ENCODE results near the gene BMPR1B. TPM values are rescaled to one million over a fixed set of nuclear protein-coding genes. Genes with fewer than 3 reads are reported as not detected.

BMPR1B gene
- total and polyA plus RNA-seq, 2 of the 4 experiments (the other 2 are of a cell fraction): 0.24 to 0.90 TPM

DNA sequence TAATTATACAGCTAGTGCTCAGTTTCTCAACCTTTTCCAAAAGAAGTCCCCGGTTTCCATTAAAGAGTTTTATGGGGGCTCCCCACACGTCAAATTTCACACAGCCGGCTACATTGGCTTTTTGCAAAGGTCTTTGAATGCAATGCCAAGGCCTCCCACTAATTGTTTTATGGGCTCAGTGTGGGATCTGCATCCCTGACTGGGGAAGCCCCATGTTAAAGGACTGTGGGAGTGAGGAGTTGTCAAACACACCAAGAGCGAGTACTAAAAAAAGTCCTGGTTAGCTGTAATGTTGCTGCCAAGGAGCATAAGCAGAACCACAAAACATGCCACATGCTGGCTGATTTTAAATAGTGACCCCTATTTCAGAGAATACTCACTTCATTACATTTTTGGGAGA, 162.6 kb downstream of the BMPR1B start:
- Histone ChIP-seq H3K4me2 (ENCODE audit: low read depth, low read length) (no peak overlapping the region), H3K27ac (ENCODE audit: insufficient read depth, low read length) (no peak overlapping the region), H2AK9ac (replicated peaks; ENCODE audit: low read depth, low read length, poor library complexity) (no peak overlapping the region), H3K9me1 (ENCODE audit: insufficient read depth, low read length) (no peaks in the 10 kb centered on the region), H3K56ac (ENCODE audit: extremely low read depth, insufficient read depth, low read length) (no peak overlapping the region), H3K4me3 (ENCODE audit: insufficient read depth, low read depth, low read length) (no peak overlapping the region), H3K27me3 (ENCODE audit: control insufficient read depth, insufficient read depth, low read length) (no peaks in the 10 kb centered on the region), H3K4me1 (ENCODE audit: control insufficient read depth, insufficient read depth, low read length) (no peaks in the 10 kb centered on the region), H3K14ac (replicated peaks; ENCODE audit: low read depth, low read length) (no peak overlapping the region), H2AK5ac (ENCODE audit: low read depth, low read length) (no peak overlapping the region), H3K9me3 (ENCODE audit: control insufficient read depth, insufficient read depth, low read length) (peaks cover 4% of the 10 kb centered on the region; the same call in 1 of the 2 replicates), H3K23ac (ENCODE audit: low read depth, low read length) (no peak overlapping the region), H2BK20ac (ENCODE audit: low read depth, low read length) (no peak overlapping the region), H3K18ac (ENCODE audit: low read depth, low read length) (no peak overlapping the region), H3K4ac (ENCODE audit: low read depth, low read length) (no peak overlapping the region), H2BK120ac (ENCODE audit: low read depth, low read length) (no peak overlapping the region), H2AFZ (replicated peaks; ENCODE audit: low read length, poor library complexity) (no peak overlapping the region), H3K9ac (ENCODE audit: low read depth, low read length) (no peak overlapping the region), H2BK15ac (ENCODE audit: low read depth, low read length) (no peak overlapping the region), H4K5ac (ENCODE audit: low read depth, low read length) (no peak overlapping the region), H4K91ac (ENCODE audit: insufficient read depth, low read depth, low read length) (no peak overlapping the region), H4K8ac (ENCODE audit: low read depth in 2 of 2, low read length in 2 of 2) (no peak overlapping the region), H4K20me1 (ENCODE audit: insufficient read depth, low read length) (no peaks in the 10 kb centered on the region), H3K36me3 (ENCODE audit: control insufficient read depth, insufficient read depth, low read length) (no peaks in the 10 kb centered on the region), H3K79me1 (ENCODE audit: low read depth in 1 of 2, low read length in 2 of 2) (no peaks in the 10 kb centered on the region), H2BK5ac (ENCODE audit: low read depth, low read length, poor library complexity, severe bottlenecking) (no peak overlapping the region)
- intact Hi-C loops (cut with micrococcal nuclease) (no loop called here), dilution Hi-C loops (cut with HindIII; ENCODE audit: low sequenced_read_pairs, unreplicated experiment) (no loop called here), in situ Hi-C loops (cut with MboI; ENCODE audit: low sequenced_read_pairs) (no loop called here)
- TF ChIP-seq RAD21 (IDR thresholded peaks at IDR 0.05; ENCODE audit: low read length): no peak
- no peak for TF ChIP-seq POLR2A (IDR thresholded peaks at IDR 0.05; ENCODE audit: low read depth, low read length)
- no peak for TF ChIP-seq SMC3 (IDR thresholded peaks at IDR 0.05; ENCODE audit: low read depth, low read length)
- TF ChIP-seq FOS (IDR thresholded peaks at IDR 0.05; ENCODE audit: low read depth, low read length): no peak
- TF ChIP-seq, protein P1, sequence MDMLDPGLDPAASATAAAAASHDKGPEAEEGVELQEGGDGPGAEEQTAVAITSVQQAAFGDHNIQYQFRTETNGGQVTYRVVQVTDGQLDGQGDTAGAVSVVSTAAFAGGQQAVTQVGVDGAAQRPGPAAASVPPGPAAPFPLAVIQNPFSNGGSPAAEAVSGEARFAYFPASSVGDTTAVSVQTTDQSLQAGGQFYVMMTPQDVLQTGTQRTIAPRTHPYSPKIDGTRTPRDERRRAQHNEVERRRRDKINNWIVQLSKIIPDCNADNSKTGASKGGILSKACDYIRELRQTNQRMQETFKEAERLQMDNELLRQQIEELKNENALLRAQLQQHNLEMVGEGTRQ (IDR thresholded peaks at IDR 0.05; ENCODE audit: low read depth, low read length): no peak
- no peak for TF ChIP-seq CEBPB (IDR thresholded peaks at IDR 0.05; ENCODE audit: low read depth, low read length)
- TF ChIP-seq MAFK (IDR thresholded peaks at IDR 0.05; ENCODE audit: low read depth, low read length): no peak
- no peak for TF ChIP-seq BHLHE40 (IDR thresholded peaks at IDR 0.05; ENCODE audit: low read depth, low read length)
- TF ChIP-seq RFX5 (IDR thresholded peaks at IDR 0.05; ENCODE audit: low read depth, low read length): no peak
- no peak for TF ChIP-seq CTCF (conservative IDR thresholded peaks at IDR 0.05; ENCODE audit: low read depth, low read length)
- TF ChIP-seq RCOR1 (IDR thresholded peaks at IDR 0.05; ENCODE audit: insufficient replicate concordance, low read length): no peak
- TF ChIP-seq NFE2L2 (IDR thresholded peaks at IDR 0.05; ENCODE audit: low read depth, low read length): no peak
- DNase-seq (no peak), ATAC-seq (ENCODE audit: low read depth) (no peak)
- CTCF ChIA-PET: no interaction called here
- POLR2A ChIA-PET (ENCODE audit: unreplicated experiment): no interaction called here
- WGBS, 2 experiments (ENCODE audit: extremely low coverage in 2 of 2, insufficient read length in 1 of 2): no CpG with 5 or more reads among the region's 4 CpGs
- no TSS peak for BruUV-seq (replicated peaks)

Measured in IMR-90 (cell line).